Lower leg skin (tissue), 3 donors: ENCODE data around the gene NUTM2E.
"Not testable (repeated sequence)": the region's sequence is repeated elsewhere in the genome, so short reads cannot be mapped to it uniquely, and the experiment has no call there.

Experiments used
- CTCF ChIP-seq, 3 donors: fragments of 450-650 bp; IDR thresholded peaks; one replicate each; pipeline ENCODE4 v1.5.1; 2016; ENCODE audit warnings: antibody characterized with exemption in 3 of 3, mild to moderate bottlenecking in 3 of 3, moderate library complexity in 2 of 3
- POLR2A ChIP-seq, 2 donors: fragments of 450-650 bp; IDR thresholded peaks; one replicate each; pipeline ENCODE4 v1.6.1; 2016 to 2017; ENCODE audit warnings: antibody characterized with exemption in 2 of 2, mild to moderate bottlenecking in 1 of 2, moderate library complexity in 1 of 2

- not testable (repeated sequence) for TF ChIP-seq POLR2A, CTCF (IDR thresholded peaks at IDR 0.05)
Observed at GRCh38 chr10:79799337-79799736, 27.2 kb upstream of the NUTM2E start.
